ENCODE results near the gene HDAC9. TPM values are rescaled to one million over a fixed set of nuclear protein-coding genes. Genes with fewer than 3 reads are reported as not detected.
A peak's percentile ranks its signal among the peaks of the same experiment; 100 is the strongest.

Gene HDAC9
- total and polyA plus RNA-seq, 4 donors: 2.2 to 41.0 (median 4.1) TPM

- no peaks in the 10 kb centered on the region for H3K4me1 ChIP-seq (ENCODE audit: control insufficient read depth in 5 of 5, insufficient read depth in 5 of 5, low read length in 5 of 5)
- 59 to 73% methylated on average over 8 of the region's 8 CpGs for WGBS, 2 donors
- H3K9me3 ChIP-seq (ENCODE audit: control insufficient read depth in 4 of 4, insufficient read depth in 3 of 4, low read length in 3 of 4): no peaks in the 10 kb centered on the region
- no peaks in the 10 kb centered on the region for H3K27me3 ChIP-seq (ENCODE audit: control insufficient read depth in 3 of 3, insufficient read depth in 3 of 3, low read length in 2 of 3)
- TF ChIP-seq, protein P1, sequence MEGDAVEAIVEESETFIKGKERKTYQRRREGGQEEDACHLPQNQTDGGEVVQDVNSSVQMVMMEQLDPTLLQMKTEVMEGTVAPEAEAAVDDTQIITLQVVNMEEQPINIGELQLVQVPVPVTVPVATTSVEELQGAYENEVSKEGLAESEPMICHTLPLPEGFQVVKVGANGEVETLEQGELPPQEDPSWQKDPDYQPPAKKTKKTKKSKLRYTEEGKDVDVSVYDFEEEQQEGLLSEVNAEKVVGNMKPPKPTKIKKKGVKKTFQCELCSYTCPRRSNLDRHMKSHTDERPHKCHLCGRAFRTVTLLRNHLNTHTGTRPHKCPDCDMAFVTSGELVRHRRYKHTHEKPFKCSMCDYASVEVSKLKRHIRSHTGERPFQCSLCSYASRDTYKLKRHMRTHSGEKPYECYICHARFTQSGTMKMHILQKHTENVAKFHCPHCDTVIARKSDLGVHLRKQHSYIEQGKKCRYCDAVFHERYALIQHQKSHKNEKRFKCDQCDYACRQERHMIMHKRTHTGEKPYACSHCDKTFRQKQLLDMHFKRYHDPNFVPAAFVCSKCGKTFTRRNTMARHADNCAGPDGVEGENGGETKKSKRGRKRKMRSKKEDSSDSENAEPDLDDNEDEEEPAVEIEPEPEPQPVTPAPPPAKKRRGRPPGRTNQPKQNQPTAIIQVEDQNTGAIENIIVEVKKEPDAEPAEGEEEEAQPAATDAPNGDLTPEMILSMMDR (IDR thresholded peaks at IDR 0.05; ENCODE audit: control extremely low read depth, extremely low read depth): no peak
- peak in 2 of 3 donors; percentile 29 to 42 for DNase-seq
- no peak overlapping the region for H3K4me3 ChIP-seq
- no peak overlapping the region for H3K27ac ChIP-seq (ENCODE audit: low read depth in 1 of 2, low read length in 1 of 2)
- H3K36me3 ChIP-seq (ENCODE audit: control insufficient read depth in 4 of 4, insufficient read depth in 4 of 4, low read length in 4 of 4): no peaks in the 10 kb centered on the region
- ATAC-seq (ENCODE audit: insufficient read depth, low FRiP score): no peak
- no peak overlapping the region for H3K9ac ChIP-seq (ENCODE audit: insufficient read depth in 1 of 2, low read length in 2 of 2)
These were observed 114.9 kb downstream of the HDAC9 start for GRCh38 chr7:18610331-18610948.

GRCh38 chr7:18614841-18615240 is 119.3 kb downstream of the HDAC9 start:
- TF ChIP-seq, protein P1 (IDR thresholded peaks at IDR 0.05; ENCODE audit: control extremely low read depth, extremely low read depth): no peak
- H3K27ac ChIP-seq (ENCODE audit: low read depth in 1 of 2, low read length in 1 of 2): no peak overlapping the region
- H3K9ac ChIP-seq (ENCODE audit: insufficient read depth in 1 of 2, low read length in 2 of 2): no peak overlapping the region
- no peaks in the 10 kb centered on the region for H3K4me1 ChIP-seq (ENCODE audit: control insufficient read depth in 5 of 5, insufficient read depth in 5 of 5, low read length in 5 of 5)
- no peaks in the 10 kb centered on the region for H3K27me3 ChIP-seq (ENCODE audit: control insufficient read depth in 3 of 3, insufficient read depth in 3 of 3, low read length in 2 of 3)
- no peak overlapping the region for H3K4me3 ChIP-seq
- no peaks in the 10 kb centered on the region for H3K9me3 ChIP-seq (ENCODE audit: control insufficient read depth in 4 of 4, insufficient read depth in 3 of 4, low read length in 3 of 4)
- H3K36me3 ChIP-seq (ENCODE audit: control insufficient read depth in 4 of 4, insufficient read depth in 4 of 4, low read length in 4 of 4): peaks cover 0 to 2% (median 0%) of the 10 kb centered on the region in 4 donors
- ATAC-seq (ENCODE audit: insufficient read depth, low FRiP score): no peak
- no peak for DNase-seq

GRCh38 chr7:18619311-18619710 is 123.8 kb downstream of the HDAC9 start:
- 71 to 74% methylated on average over 1 of the region's 1 CpG for WGBS, 2 donors

More at GRCh38 chr7:18619311-18619710, 123.8 kb downstream of the HDAC9 start:
- Histone ChIP-seq H3K27me3 (ENCODE audit: control insufficient read depth in 3 of 3, insufficient read depth in 3 of 3, low read length in 2 of 3) (no peaks in the 10 kb centered on the region), H3K27ac (ENCODE audit: low read depth in 1 of 2, low read length in 1 of 2) (no peak overlapping the region), H3K9ac (ENCODE audit: insufficient read depth in 1 of 2, low read length in 2 of 2) (no peak overlapping the region), H3K4me1 (ENCODE audit: control insufficient read depth in 5 of 5, insufficient read depth in 5 of 5, low read length in 5 of 5) (no peaks in the 10 kb centered on the region), H3K36me3 (ENCODE audit: control insufficient read depth in 4 of 4, insufficient read depth in 4 of 4, low read length in 4 of 4) (peaks cover 0 to 9% (median 0%) of the 10 kb centered on the region in 4 donors), H3K4me3 (no peak overlapping the region), H3K9me3 (ENCODE audit: control insufficient read depth in 4 of 4, insufficient read depth in 3 of 4, low read length in 3 of 4) (no peaks in the 10 kb centered on the region)
- TF ChIP-seq, protein P1 (IDR thresholded peaks at IDR 0.05; ENCODE audit: control extremely low read depth, extremely low read depth): no peak
- DNase-seq: no peak
- ATAC-seq (ENCODE audit: insufficient read depth, low FRiP score): no peak
